Prostate gland (tissue), 2 donors: Measurements from ENCODE around the gene ZC3H18.

Experiments used
- CTCF ChIP-seq, 4 experiments: fragments of 200-600 bp in 2 of 4; fragments of 450-650 bp in 2 of 4; sonication (generic) in 2 of 4; IDR thresholded peaks; 1 replicate in 3 of 4; 2 replicates in 1 of 4; pipeline ENCODE4 v1.5.1; 2016 to 2019; ENCODE audit warnings: antibody characterized with exemption in 4 of 4, mild to moderate bottlenecking in 2 of 4, moderate library complexity in 2 of 4
- POLR2A ChIP-seq: fragments of 450-650 bp; IDR thresholded peaks from one replicate; pipeline ENCODE4 v1.6.1; 2016; ENCODE audit warnings: antibody characterized with exemption, mild to moderate bottlenecking

GRCh38 chr16:88653101-88653500, 82.9 kb downstream of the ZC3H18 start:
- TF ChIP-seq CTCF (IDR thresholded peaks at IDR 0.05): no peak
- no peak for TF ChIP-seq POLR2A
